ENCODE measurements around the gene BLTP3A.

The BLTP3A gene

DNA sequence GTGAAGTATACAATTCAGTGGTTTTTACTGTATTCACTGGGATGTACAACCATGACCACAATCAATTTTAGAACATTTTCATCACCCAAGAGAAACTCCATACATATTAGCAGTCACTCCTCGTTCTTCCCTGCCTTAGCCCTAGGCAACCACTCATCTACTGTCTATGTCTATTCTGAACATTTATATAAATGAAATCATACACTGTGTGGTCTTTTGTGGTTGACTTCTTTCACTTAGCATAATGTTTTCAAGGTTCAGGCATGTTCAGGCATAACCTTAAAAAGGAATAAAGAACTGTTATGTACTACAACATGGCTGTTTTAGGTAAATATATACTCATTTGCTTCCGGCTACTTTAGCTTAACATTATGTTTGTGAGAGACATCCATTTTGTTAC is 37.3 kb downstream of the BLTP3A start:
- DNase-seq (ENCODE audit: low spot score) = no peak

DNA sequence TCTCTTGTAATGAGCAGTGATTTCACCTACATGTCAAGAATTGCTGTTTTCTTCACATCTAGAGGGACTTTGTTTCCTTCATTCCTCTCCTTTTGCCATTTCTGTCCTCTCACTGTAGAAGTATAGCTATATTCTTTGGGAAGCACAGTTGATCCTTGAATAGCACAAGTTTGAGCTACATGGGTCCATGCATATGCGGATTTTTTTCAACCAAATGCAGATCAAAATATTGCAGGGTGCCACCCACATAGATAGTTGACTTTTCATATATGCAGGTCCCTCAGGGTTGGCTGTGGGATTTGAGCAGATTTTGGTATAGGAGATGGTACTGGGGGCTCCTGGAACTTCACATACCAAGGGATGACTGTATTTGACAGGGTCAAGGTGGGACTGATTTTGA is 41.1 kb downstream of the BLTP3A start:
- DNase-seq (ENCODE audit: low spot score) = no peak

DNA sequence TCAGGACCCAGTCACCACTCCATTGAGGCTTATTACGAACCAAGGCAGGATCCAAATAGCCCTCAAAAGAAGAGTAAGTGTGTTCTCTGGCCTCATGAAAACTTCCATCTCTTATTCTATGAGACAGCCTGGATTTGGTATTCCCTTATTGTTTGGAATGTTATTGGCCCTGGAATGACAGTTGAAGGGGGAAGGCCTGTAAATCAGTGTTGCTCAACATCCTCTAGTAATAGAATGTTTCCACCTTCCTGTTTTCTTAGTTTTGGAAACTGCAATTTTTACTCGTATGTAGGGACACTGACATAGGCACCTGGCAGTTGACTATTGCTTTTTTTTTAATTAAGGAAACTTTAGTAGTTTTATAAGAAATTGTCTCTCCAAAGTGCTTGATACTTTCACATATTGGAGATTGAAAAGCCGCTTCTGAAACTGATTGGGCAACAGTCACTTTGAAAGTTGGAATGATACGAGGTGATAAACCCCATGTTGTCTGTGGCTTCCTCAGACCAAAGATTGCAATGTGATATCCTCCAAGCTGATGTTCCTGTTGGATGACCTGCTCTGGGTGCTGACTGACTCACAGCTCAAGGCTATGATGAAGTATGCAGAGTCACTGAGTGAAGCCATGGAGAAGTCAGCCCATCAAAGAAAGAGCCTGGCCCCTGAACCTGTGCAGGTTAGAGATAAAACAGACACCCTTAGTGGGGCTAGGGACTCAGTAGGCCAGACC is 43.1 kb downstream of the BLTP3A start:
- no peak for DNase-seq (ENCODE audit: low spot score)

DNA sequence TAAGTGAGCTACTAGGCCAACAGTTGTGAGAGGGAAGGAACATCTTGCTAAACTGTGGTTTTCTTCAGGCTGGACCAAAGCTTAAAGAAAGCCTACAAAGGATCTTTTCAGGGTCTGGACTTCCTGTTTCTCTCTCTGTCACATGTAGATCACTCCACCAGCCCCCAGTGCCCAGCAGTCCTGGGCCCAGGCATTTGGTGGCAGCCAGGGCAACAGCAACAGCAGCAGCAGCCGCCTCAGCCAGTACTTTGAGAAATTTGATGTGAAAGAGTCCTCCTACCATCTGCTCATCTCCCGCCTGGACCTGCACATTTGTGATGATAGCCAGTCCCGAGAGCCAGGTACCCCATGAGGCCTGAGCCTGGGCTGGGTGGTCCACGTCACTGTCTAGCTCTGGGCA is 44.1 kb downstream of the BLTP3A start:
- DNase-seq (ENCODE audit: low spot score) = no peak

DNA sequence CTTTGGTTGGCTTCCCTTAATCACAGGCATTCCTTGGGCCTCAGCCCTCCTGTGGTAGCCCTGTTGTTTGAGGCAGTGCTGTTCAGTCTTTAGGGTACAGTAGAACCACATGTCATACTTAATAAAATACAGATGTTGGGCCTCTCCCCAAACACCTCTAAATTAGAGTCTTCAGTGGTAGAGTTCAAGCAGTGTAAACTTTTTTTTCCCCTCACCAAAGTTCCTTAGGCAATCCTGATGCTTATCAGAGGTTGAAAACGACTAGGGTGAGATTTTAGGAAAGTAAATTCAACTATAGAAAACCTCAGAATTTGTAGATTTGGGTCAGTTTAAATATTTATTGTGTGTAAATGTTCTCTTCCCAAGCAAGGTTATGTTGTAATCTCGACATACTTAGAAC is 44.6 kb downstream of the BLTP3A start:
- DNase-seq (ENCODE audit: low spot score) = no peak

DNA sequence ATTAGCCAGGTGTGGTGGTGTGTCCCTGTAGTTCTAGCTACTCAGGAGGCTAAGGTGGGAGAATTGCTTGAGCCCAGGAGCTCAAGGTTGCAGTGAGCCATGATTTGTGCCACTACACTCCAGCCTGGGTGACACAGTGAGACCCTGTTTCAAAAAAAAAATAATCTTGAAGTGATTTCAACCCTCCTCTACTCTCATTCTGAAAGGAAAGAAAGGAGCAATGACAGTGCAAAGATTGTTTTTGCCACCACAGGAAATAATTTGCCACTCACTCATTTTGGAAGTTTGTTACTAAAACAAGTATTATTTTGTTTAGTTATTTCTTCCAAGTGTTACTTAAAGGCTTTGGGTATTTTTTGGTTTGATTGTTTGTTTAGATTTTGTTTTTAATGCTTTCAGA is 45.6 kb downstream of the BLTP3A start:
- DNase-seq (ENCODE audit: low spot score) = no peak

DNA sequence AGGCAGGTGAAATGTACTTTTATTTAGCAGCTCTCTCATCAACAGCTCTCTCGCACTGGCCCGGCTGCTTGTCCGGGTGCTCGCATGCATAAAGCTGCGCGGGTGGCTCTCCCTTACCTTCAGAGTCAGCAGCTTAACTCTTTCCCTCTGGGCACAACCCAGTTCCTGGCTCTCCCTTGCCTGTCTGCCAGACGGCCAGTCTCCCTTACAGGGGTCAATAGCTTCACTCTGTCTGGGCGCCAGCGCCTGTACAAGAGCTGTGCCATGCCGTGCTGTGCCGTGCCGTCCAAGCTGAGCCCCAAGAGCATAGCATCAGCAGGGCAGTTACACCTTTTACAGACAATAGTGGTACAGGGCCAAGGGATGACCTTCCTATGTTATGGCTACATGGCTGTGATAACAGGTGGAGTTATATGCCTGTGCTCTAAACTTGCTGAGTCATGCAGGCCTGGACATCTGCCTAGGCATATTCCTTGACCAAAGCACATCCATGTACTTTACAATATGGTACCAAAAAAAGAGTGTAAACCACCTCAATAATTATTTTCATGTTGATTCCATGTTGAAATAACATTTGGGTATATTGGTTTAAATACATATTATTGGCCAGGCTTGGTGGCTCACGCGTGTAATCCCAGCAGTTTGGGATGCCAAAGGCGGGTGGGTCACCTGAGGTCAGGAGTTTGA is 47.9 kb downstream of the BLTP3A start:
- DNase-seq (ENCODE audit: low spot score) = peak; percentile 23
